GM12878 (cell line): ENCODE measurements around the gene PLCG2. TPM values are rescaled to one million over a fixed set of nuclear protein-coding genes. Genes with fewer than 3 reads are reported as not detected.

Experiments used
- ATAC-seq: fragments of 200-7000 bp; cut with Tn5 transposase; 3 replicates; pipeline ENCODE4 v1.9.1; 2020; ENCODE audit warnings: mild to moderate bottlenecking, moderate library complexity
- BruUV-seq: library from RNA; stranded (reverse); fragments of 400-500 nt; replicated peaks from 2 replicates; lab custom pipeline; 2021; lab: Mats Ljungman, UMichigan
- CTCF ChIA-PET: fragments of 300-600 bp; sonication (Branson Sonifier 250); formaldehyde crosslinking; extraction: SDS; loops from one replicate; lab custom pipeline; 2021; ENCODE audit warnings: inconsistent platforms; lab: Yijun Ruan, JAX
- POLR2A ChIA-PET: fragments of 350-600 bp; formaldehyde crosslinking; extraction: SDS; loops from one replicate; lab custom pipeline; 2021; ENCODE audit warnings: inconsistent platforms; lab: Charles Lee
- RAD21 ChIA-PET: fragments of 300-600 bp; sonication (Branson Sonifier 250); formaldehyde crosslinking; loops from one replicate; lab custom pipeline; 2023; ENCODE audit warnings: antibody characterized with exemption; ENCODE audit not compliant: unreplicated experiment; lab: Charles Lee
- SMC1A ChIA-PET: fragments of 300-600 bp; sonication (Branson Sonifier 250); formaldehyde crosslinking; loops from one replicate; lab custom pipeline; 2023; ENCODE audit not compliant: unreplicated experiment, uncharacterized antibody; lab: Charles Lee
- DNase-seq: peaks from one replicate; pipeline ENCODE4 v3.0.0-alpha.2; 2011; ENCODE audit warnings: low read depth, low spot score
- FAIRE-seq: peaks from 3 replicates; lab custom pipeline; 2011; peaks lifted over from hg19 to GRCh38; lab: Jason Lieb, UNC
- H2AFZ ChIP-seq: 2 replicates; pipeline ENCODE4 v1.6.0; 2011; ENCODE audit warnings: low read depth, low read length, control low read depth; ENCODE audit not compliant: control insufficient read depth
- H3K27ac ChIP-seq: 2 replicates; pipeline ENCODE4 v1.5.1; 2011; ENCODE audit warnings: control low read depth; ENCODE audit not compliant: control insufficient read depth, insufficient read depth
- H3K27me3 ChIP-seq, 2 experiments: replicated peaks in 1 of 2; 2 replicates each; pipeline versions ENCODE4 v1.6.0 to v1.6.1; 2011; ENCODE audit warnings: low read length in 1 of 2; ENCODE audit not compliant: control insufficient read depth in 2 of 2, insufficient read depth in 2 of 2
- H3K36me3 ChIP-seq, 2 experiments: 2 replicates each; pipeline ENCODE4 v1.5.1; 2011; ENCODE audit warnings: low read length in 1 of 2; ENCODE audit not compliant: control insufficient read depth in 2 of 2, insufficient read depth in 2 of 2
- H3K4me1 ChIP-seq: 2 replicates; pipeline ENCODE4 v1.6.1; 2011; ENCODE audit warnings: mild to moderate bottlenecking, low read length, moderate library complexity, mixed read lengths; ENCODE audit not compliant: control insufficient read depth, insufficient read depth
- H3K4me2 ChIP-seq: 2 replicates; pipeline ENCODE4 v1.6.0; 2011; ENCODE audit warnings: control low read depth; ENCODE audit not compliant: control insufficient read depth, insufficient read depth
- H3K4me3 ChIP-seq: fragments of 200-600 bp; sonication (generic); 2 replicates; pipeline ENCODE4 v1.5.1; 2016
- H3K79me2 ChIP-seq: 2 replicates; pipeline ENCODE4 v1.6.0; 2011; ENCODE audit warnings: low read length; ENCODE audit not compliant: control insufficient read depth, insufficient read depth
- H3K9ac ChIP-seq: 2 replicates; pipeline ENCODE4 v1.8.0; 2011; ENCODE audit warnings: low read length, control low read depth, mixed read lengths; ENCODE audit not compliant: control insufficient read depth, insufficient read depth
- H3K9me3 ChIP-seq: replicated peaks from 3 replicates; pipeline ENCODE4 v1.5.1; 2011; ENCODE audit warnings: mild to moderate bottlenecking, low read length; ENCODE audit not compliant: control insufficient read depth, insufficient read depth
- H4K20me1 ChIP-seq: 2 replicates; pipeline ENCODE4 v1.6.0; 2011; ENCODE audit not compliant: control insufficient read depth, insufficient read depth
- CREB1 ChIP-seq: IDR thresholded peaks from 2 replicates; pipeline ENCODE4 v1.6.1; 2012; ENCODE audit warnings: low read depth, mild to moderate bottlenecking, inconsistent platforms
- JUNB ChIP-seq: IDR thresholded peaks from 2 replicates; pipeline ENCODE4 v1.6.1; 2016; ENCODE audit warnings: antibody characterized with exemption, mild to moderate bottlenecking
- MTA3 ChIP-seq: IDR thresholded peaks from 2 replicates; pipeline ENCODE4 v1.6.1; 2012; ENCODE audit warnings: low read length, inconsistent platforms, borderline replicate concordance
- MYC ChIP-seq: IDR thresholded peaks from 2 replicates; pipeline ENCODE4 v1.6.1; 2011; ENCODE audit warnings: mild to moderate bottlenecking, low read length, moderate library complexity, inconsistent platforms; ENCODE audit not compliant: insufficient read depth, insufficient replicate concordance, insufficient read length, severe bottlenecking
- POLR2A ChIP-seq: IDR thresholded peaks from 2 replicates; pipeline ENCODE4 v1.6.1; 2011; ENCODE audit warnings: low read depth, mild to moderate bottlenecking, low read length
- WRNIP1 ChIP-seq: IDR thresholded peaks from 2 replicates; pipeline ENCODE4 v1.6.1; 2011; ENCODE audit warnings: low read depth, low read length, improper control_type of control experiment, borderline replicate concordance
- WGBS: methylation state at CpG from one replicate; pipeline ENCODE4 v1.1.6; 2016; ENCODE audit warnings: low lambda C conversion rate; ENCODE audit not compliant: insufficient replicate concordance, insufficient coverage; ENCODE audit errors: missing lambda C conversion rate; 5-methylcytosine and 5-hydroxymethylcytosine counted together
- in situ Hi-C: fragments of 300-500 bp; cut with MboI; formaldehyde crosslinking; loops from 9 replicates; pipeline ENCODE4 v1.14.3; 2018; ENCODE audit warnings: mixed read lengths
- intact Hi-C: fragments of 100-400 bp; cut with micrococcal nuclease; formaldehyde crosslinking; loops from one replicate; pipeline ENCODE4 v1.14.2; 2022; ENCODE audit not compliant: unreplicated experiment
- polyA plus RNA-seq, 11 experiments: library from polyadenylated mRNA; depleted of rRNA in 4 of 11; unstranded in 6 of 11; stranded (reverse) in 5 of 11; fragments of >200 nt; fragmentation: Nextera tagmentation in 4 of 11; fragmentation: Illumina TruSeq in 1 of 11; extraction: Ambion mirVana in 4 of 11; extraction: Trizol in 1 of 11; gene quantifications; 1 replicate in 1 of 11; 2 replicates in 10 of 11; pipeline versions ENCODE4 v1.2.1 to v1.2.3, GENCODE V29; 2011 to 2016; ENCODE audit warnings: inconsistent platforms in 2 of 11, missing spikeins in 2 of 11, low read depth in 1 of 11
- total RNA-seq, 4 experiments: library from RNA; depleted of rRNA in 3 of 4; stranded (reverse); fragments of >200 nt in 3 of 4; fragmentation: Illumina TruSeq in 1 of 4; extraction: Trizol in 1 of 4; gene quantifications; 2 replicates each; pipeline versions ENCODE4 v1.2.1 to v1.2.3, GENCODE V29; 2013 to 2021
- TF ChIP-seq, protein P1 (sequence below): fragments of 450-650 bp; IDR thresholded peaks from 2 replicates; pipeline ENCODE4 v1.6.1; 2017; ENCODE audit warnings: mild to moderate bottlenecking, moderate library complexity
- TF ChIP-seq, protein P2 (sequence below): fragments of 450-650 bp; formaldehyde crosslinking; IDR thresholded peaks from 2 replicates; pipeline ENCODE4 v1.4.0; 2020; ENCODE audit warnings: mild to moderate bottlenecking, moderate library complexity
- TF ChIP-seq, protein P3 (sequence below): fragments of 450-650 bp; IDR thresholded peaks from 2 replicates; pipeline ENCODE4 v1.6.1; 2018; ENCODE audit warnings: borderline replicate concordance, mild to moderate bottlenecking; ENCODE audit not compliant: partially characterized antibody

Gene PLCG2
- total and polyA plus RNA-seq, 10 of the 15 experiments (the other 5 are each of a cell fraction or from before 2014, with no cell fraction given): 47.6 to 256 (median 149) TPM

DNA sequence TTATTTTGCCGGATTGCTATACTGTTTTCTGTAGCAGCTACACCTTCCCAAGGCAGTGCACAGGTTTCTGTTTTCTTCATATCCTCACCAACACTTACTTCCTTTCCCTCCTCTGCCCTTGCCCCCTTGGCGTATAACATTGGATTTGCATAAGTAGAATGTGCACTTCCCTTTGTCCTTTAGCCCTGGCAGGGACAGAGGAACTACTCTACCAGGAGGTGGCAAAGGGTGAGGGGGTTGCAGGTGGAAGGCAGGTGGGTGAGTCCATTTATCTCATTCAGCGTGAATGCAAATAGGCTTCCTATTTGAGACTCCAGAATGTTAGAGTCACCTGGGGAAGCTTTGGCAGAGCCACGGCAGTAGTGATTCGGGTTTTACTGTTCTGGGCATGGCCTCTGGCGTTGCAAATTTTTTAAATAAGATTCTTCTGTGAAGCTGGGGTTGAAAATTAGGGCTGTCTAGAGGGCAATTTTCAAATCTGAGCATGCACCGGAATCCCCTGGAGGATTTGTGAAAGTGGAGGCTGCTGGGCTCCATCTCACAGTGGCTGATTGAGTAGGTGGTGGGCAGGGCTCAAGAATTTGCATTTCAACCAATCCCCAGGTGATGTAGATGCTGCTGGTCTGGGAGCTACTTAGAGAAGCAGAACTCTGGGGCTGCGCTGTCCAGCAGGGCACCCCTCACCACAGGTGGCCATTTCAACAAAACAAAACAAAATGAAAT is 84.7 kb downstream of the PLCG2 start (continued):
- TF ChIP-seq, protein P1, sequence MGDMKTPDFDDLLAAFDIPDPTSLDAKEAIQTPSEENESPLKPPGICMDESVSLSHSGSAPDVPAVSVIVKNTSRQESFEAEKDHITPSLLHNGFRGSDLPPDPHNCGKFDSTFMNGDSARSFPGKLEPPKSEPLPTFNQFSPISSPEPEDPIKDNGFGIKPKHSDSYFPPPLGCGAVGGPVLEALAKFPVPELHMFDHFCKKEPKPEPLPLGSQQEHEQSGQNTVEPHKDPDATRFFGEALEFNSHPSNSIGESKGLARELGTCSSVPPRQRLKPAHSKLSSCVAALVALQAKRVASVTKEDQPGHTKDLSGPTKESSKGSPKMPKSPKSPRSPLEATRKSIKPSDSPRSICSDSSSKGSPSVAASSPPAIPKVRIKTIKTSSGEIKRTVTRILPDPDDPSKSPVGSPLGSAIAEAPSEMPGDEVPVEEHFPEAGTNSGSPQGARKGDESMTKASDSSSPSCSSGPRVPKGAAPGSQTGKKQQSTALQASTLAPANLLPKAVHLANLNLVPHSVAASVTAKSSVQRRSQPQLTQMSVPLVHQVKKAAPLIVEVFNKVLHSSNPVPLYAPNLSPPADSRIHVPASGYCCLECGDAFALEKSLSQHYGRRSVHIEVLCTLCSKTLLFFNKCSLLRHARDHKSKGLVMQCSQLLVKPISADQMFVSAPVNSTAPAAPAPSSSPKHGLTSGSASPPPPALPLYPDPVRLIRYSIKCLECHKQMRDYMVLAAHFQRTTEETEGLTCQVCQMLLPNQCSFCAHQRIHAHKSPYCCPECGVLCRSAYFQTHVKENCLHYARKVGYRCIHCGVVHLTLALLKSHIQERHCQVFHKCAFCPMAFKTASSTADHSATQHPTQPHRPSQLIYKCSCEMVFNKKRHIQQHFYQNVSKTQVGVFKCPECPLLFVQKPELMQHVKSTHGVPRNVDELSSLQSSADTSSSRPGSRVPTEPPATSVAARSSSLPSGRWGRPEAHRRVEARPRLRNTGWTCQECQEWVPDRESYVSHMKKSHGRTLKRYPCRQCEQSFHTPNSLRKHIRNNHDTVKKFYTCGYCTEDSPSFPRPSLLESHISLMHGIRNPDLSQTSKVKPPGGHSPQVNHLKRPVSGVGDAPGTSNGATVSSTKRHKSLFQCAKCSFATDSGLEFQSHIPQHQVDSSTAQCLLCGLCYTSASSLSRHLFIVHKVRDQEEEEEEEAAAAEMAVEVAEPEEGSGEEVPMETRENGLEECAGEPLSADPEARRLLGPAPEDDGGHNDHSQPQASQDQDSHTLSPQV: no peak
- TF ChIP-seq MYC (no peak), CREB1 (0 out of 2 replicates have a peak, but pooled peaks have one; percentile 18)

DNA sequence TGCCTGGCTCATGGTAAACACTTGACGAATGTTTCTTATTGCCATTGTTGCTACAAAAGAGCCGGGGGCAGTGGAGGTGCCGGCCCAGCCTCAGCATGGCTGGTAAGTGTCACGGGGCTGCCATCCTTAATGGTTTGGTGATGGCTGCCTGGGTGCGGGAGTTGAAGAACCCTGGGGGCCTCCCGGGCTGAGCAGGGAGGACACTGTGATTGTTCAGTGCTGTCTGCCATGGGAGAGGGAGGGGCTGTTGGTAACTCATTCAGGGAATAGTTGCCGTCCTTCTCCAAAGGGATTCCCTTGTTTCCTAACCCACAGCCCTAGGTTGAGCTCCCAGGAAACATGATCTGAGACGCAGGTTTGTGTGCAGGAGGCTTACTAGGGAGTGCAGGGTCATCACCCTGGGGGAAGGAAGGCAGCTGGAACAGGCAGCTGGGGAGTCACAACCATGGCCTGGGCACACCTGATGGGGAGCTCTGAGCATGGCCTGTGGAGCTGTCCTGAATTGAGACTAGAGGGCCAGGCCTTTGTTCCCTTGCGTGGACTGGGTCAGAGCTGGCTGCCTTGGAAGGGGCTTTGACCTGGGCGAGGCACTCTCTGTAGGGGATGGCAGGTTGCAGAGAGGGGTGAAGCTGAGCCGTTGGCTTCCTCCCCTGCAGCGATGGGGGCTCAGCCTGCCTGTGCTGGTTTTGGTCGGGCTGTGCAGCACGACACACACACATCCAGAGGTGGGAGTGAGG is 85.7 kb downstream of the PLCG2 start:
- no peak for ATAC-seq
- Histone ChIP-seq H3K9ac (no peak overlapping the region), H2AFZ (no peak overlapping the region), H4K20me1 (peaks cover 4% of the 10 kb centered on the region; the same call in 1 of the 2 replicates), H3K36me3 (peaks cover 44 to 51% of the 10 kb centered on the region in 2 experiments), H3K27ac (no peak overlapping the region), H3K4me3 (no peak overlapping the region), H3K27me3 (no peaks in the 10 kb centered on the region), H3K79me2 (peaks cover 14% of the 10 kb centered on the region), H3K9me3 (no peaks in the 10 kb centered on the region), H3K4me1 (peaks cover 60% of the 10 kb centered on the region), H3K4me2 (no peak overlapping the region)
- DNase-seq: no peak
- TF ChIP-seq POLR2A (peak; percentile 33; the same call in 1 of the 2 replicates), JUNB (no peak), MTA3 (no peak), WRNIP1 (no peak)
- TF ChIP-seq, protein P2, sequence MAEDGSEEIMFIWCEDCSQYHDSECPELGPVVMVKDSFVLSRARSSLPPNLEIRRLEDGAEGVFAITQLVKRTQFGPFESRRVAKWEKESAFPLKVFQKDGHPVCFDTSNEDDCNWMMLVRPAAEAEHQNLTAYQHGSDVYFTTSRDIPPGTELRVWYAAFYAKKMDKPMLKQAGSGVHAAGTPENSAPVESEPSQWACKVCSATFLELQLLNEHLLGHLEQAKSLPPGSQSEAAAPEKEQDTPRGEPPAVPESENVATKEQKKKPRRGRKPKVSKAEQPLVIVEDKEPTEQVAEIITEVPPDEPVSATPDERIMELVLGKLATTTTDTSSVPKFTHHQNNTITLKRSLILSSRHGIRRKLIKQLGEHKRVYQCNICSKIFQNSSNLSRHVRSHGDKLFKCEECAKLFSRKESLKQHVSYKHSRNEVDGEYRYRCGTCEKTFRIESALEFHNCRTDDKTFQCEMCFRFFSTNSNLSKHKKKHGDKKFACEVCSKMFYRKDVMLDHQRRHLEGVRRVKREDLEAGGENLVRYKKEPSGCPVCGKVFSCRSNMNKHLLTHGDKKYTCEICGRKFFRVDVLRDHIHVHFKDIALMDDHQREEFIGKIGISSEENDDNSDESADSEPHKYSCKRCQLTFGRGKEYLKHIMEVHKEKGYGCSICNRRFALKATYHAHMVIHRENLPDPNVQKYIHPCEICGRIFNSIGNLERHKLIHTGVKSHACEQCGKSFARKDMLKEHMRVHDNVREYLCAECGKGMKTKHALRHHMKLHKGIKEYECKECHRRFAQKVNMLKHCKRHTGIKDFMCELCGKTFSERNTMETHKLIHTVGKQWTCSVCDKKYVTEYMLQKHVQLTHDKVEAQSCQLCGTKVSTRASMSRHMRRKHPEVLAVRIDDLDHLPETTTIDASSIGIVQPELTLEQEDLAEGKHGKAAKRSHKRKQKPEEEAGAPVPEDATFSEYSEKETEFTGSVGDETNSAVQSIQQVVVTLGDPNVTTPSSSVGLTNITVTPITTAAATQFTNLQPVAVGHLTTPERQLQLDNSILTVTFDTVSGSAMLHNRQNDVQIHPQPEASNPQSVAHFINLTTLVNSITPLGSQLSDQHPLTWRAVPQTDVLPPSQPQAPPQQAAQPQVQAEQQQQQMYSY (CRISPR knock-in tag): no peak
- TF ChIP-seq, protein P3, sequence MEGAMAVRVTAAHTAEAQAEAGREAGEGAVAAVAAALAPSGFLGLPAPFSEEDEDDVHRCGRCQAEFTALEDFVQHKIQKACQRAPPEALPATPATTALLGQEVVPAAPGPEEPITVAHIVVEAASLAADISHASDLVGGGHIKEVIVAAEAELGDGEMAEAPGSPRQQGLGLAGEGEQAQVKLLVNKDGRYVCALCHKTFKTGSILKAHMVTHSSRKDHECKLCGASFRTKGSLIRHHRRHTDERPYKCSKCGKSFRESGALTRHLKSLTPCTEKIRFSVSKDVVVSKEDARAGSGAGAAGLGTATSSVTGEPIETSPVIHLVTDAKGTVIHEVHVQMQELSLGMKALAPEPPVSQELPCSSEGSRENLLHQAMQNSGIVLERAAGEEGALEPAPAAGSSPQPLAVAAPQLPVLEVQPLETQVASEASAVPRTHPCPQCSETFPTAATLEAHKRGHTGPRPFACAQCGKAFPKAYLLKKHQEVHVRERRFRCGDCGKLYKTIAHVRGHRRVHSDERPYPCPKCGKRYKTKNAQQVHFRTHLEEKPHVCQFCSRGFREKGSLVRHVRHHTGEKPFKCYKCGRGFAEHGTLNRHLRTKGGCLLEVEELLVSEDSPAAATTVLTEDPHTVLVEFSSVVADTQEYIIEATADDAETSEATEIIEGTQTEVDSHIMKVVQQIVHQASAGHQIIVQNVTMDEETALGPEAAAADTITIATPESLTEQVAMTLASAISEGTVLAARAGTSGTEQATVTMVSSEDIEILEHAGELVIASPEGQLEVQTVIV: no peak
- ChIA-PET POLR2A (interaction anchor here (1.0 to 1.8 kb wide), 6 partner anchors 16 to 135 kb away, joined by 4 to 6 read pairs (median 5); no protein-coding TSS in a partner anchor), CTCF (interaction anchor here (0.6 to 2.8 kb wide), 8 partner anchors 9 to 126 kb away, joined by 3 to 22 read pairs (median 3); no protein-coding TSS in a partner anchor), SMC1A (interaction anchor here (0.8 to 6.2 kb wide), 16 partner anchors 10 to 124 kb away, joined by 3 to 44 read pairs (median 4); no protein-coding TSS in a partner anchor), RAD21 (interaction anchor here (0.8 to 1.7 kb wide), 18 partner anchors 9 to 113 kb away, joined by 3 to 14 read pairs (median 4); no protein-coding TSS in a partner anchor)
- in situ Hi-C loops: no loop called here
- intact Hi-C loops: no loop called here
- no TSS peak for BruUV-seq
- 77% methylated on average over 14 of the region's 14 CpGs for WGBS
- no peak for FAIRE-seq
